ENCODE results near the gene GPR18. TPM values are rescaled to one million over a fixed set of nuclear protein-coding genes. Genes with fewer than 3 reads are reported as not detected.

GPR18 gene
- total RNA-seq, 2 donors from 2014 or later: 2.0 to 8.4 TPM

GRCh38 chr13:99228737-99229691 lies 29.2 kb downstream of the GPR18 start:
- Mint-ChIP-seq H3K36me3 (peaks cover 5 to 17% of the 10 kb centered on the region in 2 donors), H3K27ac (peak overlapping the region; percentile 2 to 35), H3K9me3 (no peaks in the 10 kb centered on the region)
- peak; percentile 70 to 78 for ATAC-seq
- no peak for DNase-seq (ENCODE audit: low spot score in 2 of 2)

- Mint-ChIP-seq H3K27ac (peak overlapping the region in 1 of 2 donors; percentile 35), H3K36me3 (peaks cover 5 to 21% of the 10 kb centered on the region in 2 donors), H3K9me3 (no peaks in the 10 kb centered on the region)
- DNase-seq (ENCODE audit: low spot score in 2 of 2) (no peak), ATAC-seq (peak; percentile 27 to 57)
These were observed 30.1 kb downstream of the GPR18 start for GRCh38 chr13:99227909-99228688.

GRCh38 chr13:99227331-99227900 lies 30.8 kb downstream of the GPR18 start:
- peaks cover 5 to 23% of the 10 kb centered on the region in 2 donors for H3K36me3 Mint-ChIP-seq
- ATAC-seq (peak in 1 of 2 donors; percentile 3), DNase-seq (ENCODE audit: low spot score in 2 of 2) (no peak)
- H3K9me3 Mint-ChIP-seq: no peaks in the 10 kb centered on the region
- H3K27ac Mint-ChIP-seq: peak overlapping the region in 1 of 2 donors; percentile 26

GRCh38 chr13:99226513-99226912 lies 31.7 kb downstream of the GPR18 start:
- no peak for ATAC-seq
- DNase-seq (ENCODE audit: low spot score in 2 of 2): no peak
- Mint-ChIP-seq H3K9me3 (no peaks in the 10 kb centered on the region), H3K36me3 (peaks cover 12 to 26% of the 10 kb centered on the region in 2 donors), H3K27ac (peak overlapping the region in 1 of 2 donors; percentile 3)

- DNase-seq (ENCODE audit: low spot score in 2 of 2): no peak
- no peak overlapping the region for H3K27ac Mint-ChIP-seq
- ATAC-seq: no peak
- no peaks in the 10 kb centered on the region for H3K9me3 Mint-ChIP-seq
- peaks cover 12 to 25% of the 10 kb centered on the region in 2 donors for H3K36me3 Mint-ChIP-seq
These were observed 33.1 kb downstream of the GPR18 start for GRCh38 chr13:99225078-99225477.

- DNase-seq (ENCODE audit: low spot score in 2 of 2): no peak
- H3K36me3 Mint-ChIP-seq: peaks cover 12 to 25% of the 10 kb centered on the region in 2 donors
- no peak for ATAC-seq
- H3K27ac Mint-ChIP-seq: no peak overlapping the region
- no peaks in the 10 kb centered on the region for H3K9me3 Mint-ChIP-seq
These were observed 34.2 kb downstream of the GPR18 start for GRCh38 chr13:99224021-99224420.

GRCh38 chr13:99223587-99223986 lies 34.6 kb downstream of the GPR18 start:
- Mint-ChIP-seq H3K36me3 (peaks cover 12 to 25% of the 10 kb centered on the region in 2 donors), H3K27ac (peak overlapping the region in 1 of 2 donors; percentile 22)
- DNase-seq (ENCODE audit: low spot score in 2 of 2): no peak

GRCh38 chr13:99221567-99222239 lies 36.5 kb downstream of the GPR18 start:
- H3K36me3 Mint-ChIP-seq: peaks cover 20 to 36% of the 10 kb centered on the region in 2 donors
- peak overlapping the region; percentile 36 to 73 for H3K27ac Mint-ChIP-seq
- H3K9me3 Mint-ChIP-seq: no peaks in the 10 kb centered on the region
- ATAC-seq: peak in 1 of 2 donors; percentile 8
- DNase-seq (ENCODE audit: low spot score in 2 of 2): no peak

More at GRCh38 chr13:99223587-99223986, 34.6 kb downstream of the GPR18 start:
- ATAC-seq: no peak
- no peaks in the 10 kb centered on the region for H3K9me3 Mint-ChIP-seq

GRCh38 chr13:99220199-99220935 lies 37.8 kb downstream of the GPR18 start:
- H3K36me3 Mint-ChIP-seq: peaks cover 15 to 30% of the 10 kb centered on the region in 2 donors
- no peak for ATAC-seq

GRCh38 chr13:99218969-99219368 lies 39.2 kb downstream of the GPR18 start:
- DNase-seq (ENCODE audit: low spot score in 2 of 2) (peak; percentile 48 to 60), ATAC-seq (peak; percentile 70 to 81)
- H3K36me3 Mint-ChIP-seq: peaks cover 15 to 30% of the 10 kb centered on the region in 2 donors
- H3K9me3 Mint-ChIP-seq: no peaks in the 10 kb centered on the region
- H3K27ac Mint-ChIP-seq: peak overlapping the region; percentile 95

More at GRCh38 chr13:99220199-99220935, 37.8 kb downstream of the GPR18 start:
- no peak for DNase-seq (ENCODE audit: low spot score in 2 of 2)
- H3K27ac Mint-ChIP-seq: peak overlapping the region in 1 of 2 donors; percentile 37
- H3K9me3 Mint-ChIP-seq: no peaks in the 10 kb centered on the region

- no peak for DNase-seq (ENCODE audit: low spot score in 2 of 2)
- Mint-ChIP-seq H3K9me3 (no peaks in the 10 kb centered on the region), H3K36me3 (peaks cover 15 to 26% of the 10 kb centered on the region in 2 donors), H3K27ac (peak overlapping the region; percentile 95)
- no peak for ATAC-seq
These were observed 39.6 kb downstream of the GPR18 start for GRCh38 chr13:99218545-99218944.

GRCh38 chr13:99218126-99218525 lies 40.1 kb downstream of the GPR18 start:
- DNase-seq (ENCODE audit: low spot score in 2 of 2): no peak
- Mint-ChIP-seq H3K36me3 (peaks cover 15 to 22% of the 10 kb centered on the region in 2 donors), H3K27ac (peak overlapping the region; percentile 95), H3K9me3 (no peaks in the 10 kb centered on the region)
- ATAC-seq: no peak

- peak overlapping the region; percentile 81 to 95 for H3K27ac Mint-ChIP-seq
- no peaks in the 10 kb centered on the region for H3K9me3 Mint-ChIP-seq
- ATAC-seq (no peak), DNase-seq (ENCODE audit: low spot score in 2 of 2) (peak in 1 of 2 donors; percentile 27)
- H3K36me3 Mint-ChIP-seq: peaks cover 15 to 19% of the 10 kb centered on the region in 2 donors
These were observed 40.6 kb downstream of the GPR18 start for GRCh38 chr13:99217461-99218110.

- DNase-seq (ENCODE audit: low spot score in 2 of 2) (peak; percentile 52 to 75), ATAC-seq (peak; percentile 43 to 51)
- Mint-ChIP-seq H3K36me3 (peaks cover 8 to 29% of the 10 kb centered on the region in 2 donors), H3K27ac (peak overlapping the region; percentile 91 to 95), H3K9me3 (no peaks in the 10 kb centered on the region)
These were observed 42.9 kb downstream of the GPR18 start for GRCh38 chr13:99215184-99215830.

All from activated naive CD4-positive, alpha-beta T cell treated with anti-CD3 and anti-CD28 coated beads, Interleukin-2, amount 50 U/mL, for 72 hours (primary cell).